GM12875 (cell line): ENCODE measurements around the gene CLSTN1.

Source experiments
- H3K4me3 ChIP-seq: one replicate; pipeline ENCODE4 v1.5.1; 2011; ENCODE audit warnings: low read depth, low read length, control low read depth
- TF ChIP-seq, protein P1 (sequence below): IDR thresholded peaks from 2 replicates; pipeline ENCODE4 v1.5.1; 2011; ENCODE audit warnings: low read depth, mild to moderate bottlenecking, control low read depth, inconsistent platforms, low read length, moderate library complexity, borderline replicate concordance; ENCODE audit not compliant: insufficient read depth

Gene CLSTN1

DNA sequence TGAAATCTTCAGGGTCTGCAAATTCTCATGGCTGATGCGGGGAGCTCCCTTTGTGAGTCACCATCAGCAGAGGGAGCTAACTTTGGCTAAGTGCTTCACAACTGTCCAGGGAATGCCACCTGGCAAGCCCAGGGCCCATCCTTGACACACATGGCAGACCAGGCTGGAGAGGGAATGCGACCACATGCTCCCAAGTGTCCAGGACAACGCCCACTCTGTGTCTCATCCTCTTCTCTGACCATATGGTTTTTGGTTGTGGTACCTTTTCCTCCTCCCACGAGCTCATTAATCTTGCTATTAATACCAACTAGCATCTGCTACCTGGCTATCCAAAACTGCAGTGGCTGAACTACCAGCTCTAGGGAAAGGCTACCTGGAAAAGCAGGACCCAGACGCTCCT lies 37.1 kb upstream of the CLSTN1 start:
- TF ChIP-seq, protein P1, sequence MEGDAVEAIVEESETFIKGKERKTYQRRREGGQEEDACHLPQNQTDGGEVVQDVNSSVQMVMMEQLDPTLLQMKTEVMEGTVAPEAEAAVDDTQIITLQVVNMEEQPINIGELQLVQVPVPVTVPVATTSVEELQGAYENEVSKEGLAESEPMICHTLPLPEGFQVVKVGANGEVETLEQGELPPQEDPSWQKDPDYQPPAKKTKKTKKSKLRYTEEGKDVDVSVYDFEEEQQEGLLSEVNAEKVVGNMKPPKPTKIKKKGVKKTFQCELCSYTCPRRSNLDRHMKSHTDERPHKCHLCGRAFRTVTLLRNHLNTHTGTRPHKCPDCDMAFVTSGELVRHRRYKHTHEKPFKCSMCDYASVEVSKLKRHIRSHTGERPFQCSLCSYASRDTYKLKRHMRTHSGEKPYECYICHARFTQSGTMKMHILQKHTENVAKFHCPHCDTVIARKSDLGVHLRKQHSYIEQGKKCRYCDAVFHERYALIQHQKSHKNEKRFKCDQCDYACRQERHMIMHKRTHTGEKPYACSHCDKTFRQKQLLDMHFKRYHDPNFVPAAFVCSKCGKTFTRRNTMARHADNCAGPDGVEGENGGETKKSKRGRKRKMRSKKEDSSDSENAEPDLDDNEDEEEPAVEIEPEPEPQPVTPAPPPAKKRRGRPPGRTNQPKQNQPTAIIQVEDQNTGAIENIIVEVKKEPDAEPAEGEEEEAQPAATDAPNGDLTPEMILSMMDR, result no peak
- H3K4me3 ChIP-seq, result no peak overlapping the region

DNA sequence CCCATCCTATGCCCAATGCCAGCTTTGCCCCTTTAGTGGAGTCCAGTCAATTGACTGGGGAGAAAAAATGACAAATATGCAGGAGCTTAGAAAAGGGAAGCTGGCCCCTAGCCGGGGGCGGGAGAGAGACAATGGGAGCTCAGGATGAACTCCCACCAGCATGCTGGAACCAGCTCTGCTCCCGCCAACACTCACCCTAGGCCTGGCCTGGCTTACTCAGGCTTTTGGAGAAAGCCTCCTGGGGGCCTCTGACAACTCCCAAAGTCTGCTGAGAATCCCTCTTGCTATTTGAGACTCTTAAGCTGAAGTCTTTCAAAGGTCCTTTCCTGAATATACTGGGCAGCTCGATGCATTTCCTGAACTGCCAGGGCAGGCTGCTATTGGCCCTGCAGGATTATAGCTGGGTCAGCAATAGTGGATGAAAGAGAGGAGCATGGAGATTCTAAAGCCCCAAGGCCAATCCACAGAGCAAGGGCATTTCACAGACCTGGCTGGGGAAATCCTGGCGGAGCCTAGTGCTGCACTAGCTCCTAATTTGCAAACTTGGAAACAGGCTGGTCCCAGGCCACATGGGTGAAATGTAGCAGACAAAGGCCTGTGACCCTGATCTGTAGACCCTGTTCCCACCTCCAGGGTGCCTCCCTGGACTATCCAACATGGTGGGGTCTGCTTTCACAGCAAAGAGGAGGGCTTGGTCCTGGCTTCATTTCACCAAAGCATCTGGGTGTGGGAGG lies 35.7 kb upstream of the CLSTN1 start:
- TF ChIP-seq, protein P1, result no peak
- no peak overlapping the region for H3K4me3 ChIP-seq

DNA sequence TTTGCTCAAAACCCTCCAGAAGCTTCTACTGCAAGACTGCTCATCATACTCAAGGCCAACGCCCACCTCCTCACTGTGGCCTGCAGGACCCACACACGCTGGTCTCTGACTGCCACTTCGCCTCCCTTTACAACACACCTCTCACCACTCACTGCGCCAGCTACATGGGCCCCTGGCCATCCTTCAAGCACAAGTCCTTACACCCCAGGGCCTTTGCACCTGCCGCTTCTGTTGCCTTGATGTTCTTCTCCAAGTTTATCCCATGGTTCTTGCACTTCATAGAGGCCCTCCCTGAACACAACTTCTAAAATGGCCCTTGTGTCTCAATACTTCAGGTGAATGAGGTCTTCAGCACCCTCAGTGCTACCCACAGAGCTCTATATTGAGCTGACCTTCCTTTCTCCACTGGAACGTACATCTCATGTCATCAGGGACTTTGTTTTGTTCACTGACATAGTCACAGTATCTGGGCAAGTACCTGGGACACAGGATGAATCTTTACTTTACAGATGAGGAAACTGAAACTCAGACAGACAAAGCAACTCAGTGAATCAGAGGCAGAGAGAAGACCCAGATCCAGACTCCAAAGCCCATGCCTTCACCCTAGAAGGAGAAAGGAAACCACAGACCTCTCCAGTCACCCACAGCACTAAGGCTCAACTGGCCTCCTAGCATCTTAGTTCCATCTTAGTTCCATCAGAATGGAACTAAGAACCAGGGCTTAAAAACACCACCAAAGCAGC lies 34.7 kb upstream of the CLSTN1 start:
- TF ChIP-seq, protein P1, result no peak
- H3K4me3 ChIP-seq, result no peak overlapping the region

DNA sequence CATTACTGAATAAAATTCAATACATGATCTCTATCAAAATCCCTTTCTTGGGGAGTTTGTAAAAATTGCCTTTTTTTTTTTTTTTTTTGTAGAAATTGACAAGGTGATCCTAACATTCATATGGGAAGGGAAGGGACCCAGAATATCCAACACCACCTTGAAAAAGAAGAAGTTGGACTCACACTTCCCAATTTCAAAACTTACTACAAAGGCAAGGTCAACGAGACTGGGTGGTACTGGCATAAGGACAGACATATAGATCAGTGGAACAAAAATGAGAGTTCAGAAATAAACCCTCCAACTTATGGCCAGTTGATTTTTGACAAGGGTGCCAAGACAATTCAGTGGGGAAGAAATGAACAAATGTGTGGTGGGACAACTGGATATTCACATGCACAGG lies 31.4 kb upstream of the CLSTN1 start:
- H3K4me3 ChIP-seq, result no peak overlapping the region
- TF ChIP-seq, protein P1, result no peak

DNA sequence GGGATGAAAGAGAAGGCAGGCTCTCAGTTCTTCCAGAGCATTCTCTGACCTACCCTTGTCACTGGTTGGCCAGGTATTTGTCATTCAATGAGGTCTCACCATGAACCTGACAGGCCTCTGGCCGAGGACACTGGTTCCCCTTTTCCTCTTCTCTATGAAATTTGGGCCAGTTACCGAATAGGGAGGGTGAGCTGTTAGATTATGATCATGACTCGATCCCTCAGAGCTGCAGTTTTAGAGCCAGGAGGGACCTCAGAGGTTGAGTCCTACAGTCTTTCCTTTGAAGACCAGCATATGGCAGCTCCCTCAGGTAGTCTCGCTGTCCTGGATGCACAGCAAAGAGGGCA lies 29.5 kb upstream of the CLSTN1 start:
- no peak overlapping the region for H3K4me3 ChIP-seq
- TF ChIP-seq, protein P1, result no peak

DNA sequence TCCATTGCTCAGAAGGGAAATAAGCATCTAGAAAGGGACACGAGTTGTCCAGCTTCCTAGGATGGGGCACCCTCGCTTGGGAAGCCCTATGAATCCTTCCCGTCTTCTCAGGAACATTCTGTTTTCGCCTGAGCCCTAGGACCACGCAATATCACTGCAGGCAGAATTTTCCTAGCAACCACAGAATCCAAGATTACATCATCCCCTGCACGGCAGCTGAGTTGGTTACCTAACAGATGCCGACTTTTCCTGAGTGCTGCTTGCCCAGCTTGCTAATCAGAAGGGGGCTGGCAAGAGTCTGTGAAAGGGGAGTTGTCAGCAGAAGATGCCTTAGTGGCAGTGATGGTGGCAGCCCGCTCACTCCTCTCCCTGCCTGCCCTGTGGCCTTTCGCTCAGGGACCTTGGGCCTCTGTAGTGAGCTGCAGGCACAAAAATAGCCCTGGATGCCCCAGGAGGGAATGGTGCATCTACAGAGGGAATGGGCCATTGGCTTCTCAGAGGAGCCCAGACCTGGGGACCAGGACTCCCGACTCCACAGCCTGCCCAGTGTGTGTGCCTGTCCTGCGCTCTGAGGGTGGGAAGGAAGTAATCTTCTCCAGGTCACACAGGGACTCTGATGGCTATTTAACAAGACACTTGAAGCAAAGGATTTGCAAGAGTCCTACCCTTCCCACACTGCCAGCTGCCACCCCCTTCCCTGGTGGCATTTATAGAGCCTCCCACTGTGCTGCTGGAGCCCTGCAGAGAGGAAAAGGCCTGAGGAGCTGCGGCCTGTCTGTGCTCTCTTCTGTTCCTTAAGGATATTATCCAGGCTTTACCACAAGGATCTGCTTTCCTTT lies 28.9 kb upstream of the CLSTN1 start:
- no peak overlapping the region for H3K4me3 ChIP-seq
- TF ChIP-seq, protein P1, result no peak
